Gastroesophageal sphincter (tissue), 4 donors: ENCODE data around the gene NAA38. TPM values are rescaled to one million over a fixed set of nuclear protein-coding genes. Genes with fewer than 3 reads are reported as not detected.

Experiments used
- ATAC-seq: fragments of 150-250 bp; one replicate; pipeline ENCODE4 v1.9.1; 2016; ENCODE audit warnings: mild to moderate bottlenecking, moderate library complexity
- H3K27ac ChIP-seq, 4 donors: fragments of 200-600 bp; sonication (generic) in 3 of 4; 1 replicate in 3 of 4; 2 replicates in 1 of 4; pipeline ENCODE4 v1.5.1; 2016 to 2019
- H3K27me3 ChIP-seq: fragments of 200-600 bp; sonication (generic); one replicate; pipeline ENCODE4 v1.5.1; 2019
- H3K36me3 ChIP-seq, 2 donors: fragments of 200-600 bp; sonication (generic); one replicate each; pipeline ENCODE4 v1.5.1; 2019; ENCODE audit warnings: control low read depth in 1 of 2
- H3K4me1 ChIP-seq, 3 donors: fragments of 200-600 bp; sonication (generic); 1 replicate in 2 of 3; 2 replicates in 1 of 3; pipeline ENCODE4 v1.5.1; 2016 to 2019; ENCODE audit warnings: control low read depth in 2 of 3
- H3K4me3 ChIP-seq, 2 donors: fragments of 200-600 bp; sonication (generic); one replicate each; pipeline ENCODE4 v1.5.1; 2019; ENCODE audit warnings: mild to moderate bottlenecking in 1 of 2, moderate library complexity in 1 of 2
- H3K9me3 ChIP-seq, 3 donors: fragments of 200-600 bp; sonication (generic); one replicate each; pipeline ENCODE4 v1.5.1; 2017 to 2019; ENCODE audit warnings: control low read depth in 2 of 3
- EP300 ChIP-seq: sonication (generic); formaldehyde crosslinking; IDR thresholded peaks from one replicate; pipeline ENCODE4 v1.6.1; 2017; ENCODE audit warnings: antibody characterized with exemption, mild to moderate bottlenecking
- POLR2A ChIP-seq, 2 donors: fragments of 450-650 bp; IDR thresholded peaks; one replicate each; pipeline ENCODE4 v1.6.1; 2017; ENCODE audit warnings: antibody characterized with exemption in 2 of 2, mild to moderate bottlenecking in 2 of 2, moderate library complexity in 1 of 2
- WGBS, 2 donors: methylation state at CpG; one replicate each; pipeline ENCODE4 v1.1.5; 2018; ENCODE audit warnings: low coverage in 1 of 2; 5-methylcytosine and 5-hydroxymethylcytosine counted together
- small RNA-seq, 4 donors: library from RNA; depleted of rRNA; stranded (forward); fragments of <200 nt; gene quantifications; one replicate each; pipeline ENCODE3, GENCODE V24; 2016
- total RNA-seq, 4 donors: library from RNA; depleted of rRNA; stranded (reverse); fragments of >200 nt; gene quantifications; one replicate each; pipeline ENCODE4 v1.1.0, GENCODE V29; 2016
- TF ChIP-seq, protein P1 (sequence below), 4 experiments: fragments of 200-600 bp in 2 of 4; fragments of 450-650 bp in 2 of 4; sonication (generic) in 1 of 4; IDR thresholded peaks; one replicate each; pipeline ENCODE4 v1.5.1; 2017 to 2019; ENCODE audit warnings: antibody characterized with exemption in 4 of 4, mild to moderate bottlenecking in 2 of 4, moderate library complexity in 2 of 4

Gene NAA38
- total RNA-seq, 4 donors from 2014 or later: 60.5 to 84.7 (median 69.8) TPM

DNA sequence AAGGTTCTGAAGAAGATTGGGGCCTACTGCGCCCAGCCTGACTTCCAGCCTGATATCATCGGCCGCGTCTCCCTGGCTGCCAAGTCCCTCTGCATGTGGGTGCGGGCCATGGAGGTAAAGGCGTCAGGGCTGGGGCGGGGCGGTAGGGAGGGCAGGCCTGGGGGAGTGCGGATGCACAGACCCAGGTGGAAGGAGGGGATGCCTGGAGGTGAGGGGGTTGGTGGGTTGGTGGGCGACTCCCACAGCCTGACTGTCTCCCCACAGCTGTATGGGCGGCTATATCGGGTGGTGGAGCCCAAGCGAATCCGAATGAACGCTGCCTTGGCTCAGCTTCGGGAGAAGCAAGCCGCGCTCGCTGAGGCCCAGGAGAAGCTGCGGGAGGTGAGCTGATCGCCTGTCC lies 50.2 kb downstream of the NAA38 start:
- H3K27ac ChIP-seq: no peak overlapping the region
- TF ChIP-seq EP300: no peak
- TF ChIP-seq, protein P1, sequence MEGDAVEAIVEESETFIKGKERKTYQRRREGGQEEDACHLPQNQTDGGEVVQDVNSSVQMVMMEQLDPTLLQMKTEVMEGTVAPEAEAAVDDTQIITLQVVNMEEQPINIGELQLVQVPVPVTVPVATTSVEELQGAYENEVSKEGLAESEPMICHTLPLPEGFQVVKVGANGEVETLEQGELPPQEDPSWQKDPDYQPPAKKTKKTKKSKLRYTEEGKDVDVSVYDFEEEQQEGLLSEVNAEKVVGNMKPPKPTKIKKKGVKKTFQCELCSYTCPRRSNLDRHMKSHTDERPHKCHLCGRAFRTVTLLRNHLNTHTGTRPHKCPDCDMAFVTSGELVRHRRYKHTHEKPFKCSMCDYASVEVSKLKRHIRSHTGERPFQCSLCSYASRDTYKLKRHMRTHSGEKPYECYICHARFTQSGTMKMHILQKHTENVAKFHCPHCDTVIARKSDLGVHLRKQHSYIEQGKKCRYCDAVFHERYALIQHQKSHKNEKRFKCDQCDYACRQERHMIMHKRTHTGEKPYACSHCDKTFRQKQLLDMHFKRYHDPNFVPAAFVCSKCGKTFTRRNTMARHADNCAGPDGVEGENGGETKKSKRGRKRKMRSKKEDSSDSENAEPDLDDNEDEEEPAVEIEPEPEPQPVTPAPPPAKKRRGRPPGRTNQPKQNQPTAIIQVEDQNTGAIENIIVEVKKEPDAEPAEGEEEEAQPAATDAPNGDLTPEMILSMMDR (IDR thresholded peaks at IDR 0.05): no peak
- TF ChIP-seq POLR2A (IDR thresholded peaks at IDR 0.05): no peak
- H3K4me1 ChIP-seq: no peaks in the 10 kb centered on the region
- no peaks in the 10 kb centered on the region for H3K36me3 ChIP-seq
- H3K4me3 ChIP-seq: no peak overlapping the region
- H3K9me3 ChIP-seq: no peaks in the 10 kb centered on the region
- peaks cover 40% of the 10 kb centered on the region for H3K27me3 ChIP-seq
- 77 to 89% methylated on average over 4 to 5 of the region's 21 CpGs for WGBS, 2 donors
- ATAC-seq: no peak

Small RNA genes within 50 kb of the gene (small RNA-seq; reads per million reads assigned to genes)
- gene SCARNA21: 0 to 2.1 (median 0.69) reads per million in 4 donors

Other genes with a start within 250 kb of the NAA38 start
- gene FXR2, start 242.7 kb downstream of the NAA38 start, total RNA-seq: 10 to 100 TPM; 39.3 to 54.6 (median 47.4) TPM
- gene SAT2, start 229.7 kb downstream of the NAA38 start, total RNA-seq: 10 to 100 TPM; 50.6 to 72.3 (median 62.3) TPM
- gene SHBG, start 227.4 kb downstream of the NAA38 start, total RNA-seq: 1 to 10 TPM in 1 of 4 donors, under 1 TPM in 1, not detected in 2; 0.40 to 3.0 TPM
- gene ATP1B2, start 206.6 kb downstream of the NAA38 start, total RNA-seq: 1 to 10 TPM in 3 of 4 donors, under 1 TPM in 1; 0.77 to 3.6 (median 2.3) TPM
- 10 to 100 TPM; 14.7 to 16.3 (median 15.6) TPM for gene TP53, start 170.1 kb downstream of the NAA38 start, total RNA-seq
- 1 to 10 TPM; 2.8 to 4.7 (median 3.9) TPM for gene WRAP53, start 169.1 kb downstream of the NAA38 start, total RNA-seq
- gene EFNB3, start 152.4 kb downstream of the NAA38 start, total RNA-seq: under 1 TPM in 2 of 4 donors, not detected in 2; 0.27 to 0.52 TPM
- gene DNAH2, start 139.8 kb downstream of the NAA38 start, total RNA-seq: under 1 TPM in 2 of 4 donors, not detected in 2; 0.08 to 0.31 TPM
- gene KDM6B, start 23.3 kb downstream of the NAA38 start, total RNA-seq: 10 to 100 TPM in 3 of 4 donors, 1 to 10 TPM in 1; 5.7 to 16.2 (median 15.6) TPM
- 10 to 100 TPM in 3 of 4 donors, 1 to 10 TPM in 1; 6.5 to 41.6 (median 29.6) TPM for gene TMEM88, start 2.5 kb downstream of the NAA38 start, total RNA-seq
- 10 to 100 TPM; 12.0 to 18.7 (median 13.7) TPM for gene CYB5D1, start 444 bp upstream of the NAA38 start, total RNA-seq
- 100 to 1,000 TPM in 3 of 4 donors, 10 to 100 TPM in 1; 56.7 to 134 (median 120) TPM for gene CHD3, start 31.2 kb upstream of the NAA38 start, total RNA-seq
- gene RNF227, start 58.7 kb upstream of the NAA38 start, total RNA-seq: 1 to 10 TPM; 1.6 to 5.4 (median 2.1) TPM
- 1 to 10 TPM in 1 of 4 donors, under 1 TPM in 1, not detected in 2; 0.58 to 1.3 TPM for gene KCNAB3, start 72.3 kb upstream of the NAA38 start, total RNA-seq
- 10 to 100 TPM; 20.9 to 44.2 (median 29.0) TPM for gene TRAPPC1, start 74.4 kb upstream of the NAA38 start, total RNA-seq
- 10 to 100 TPM; 15.6 to 31.8 (median 18.2) TPM for gene CNTROB, start 74.6 kb upstream of the NAA38 start, total RNA-seq
- gene GUCY2D, start 145.1 kb upstream of the NAA38 start, total RNA-seq: not detected
- 1 to 10 TPM in 3 of 4 donors, under 1 TPM in 1; 0.69 to 5.6 (median 2.8) TPM for gene ALOX15B, start 181.5 kb upstream of the NAA38 start, total RNA-seq
- under 1 TPM in 1 of 4 donors, not detected in 3; 0.17 TPM for gene ALOX12B, start 230.2 kb upstream of the NAA38 start, total RNA-seq